H9 (cell line): ENCODE measurements around the gene DAZAP2. TPM values are rescaled to one million over a fixed set of nuclear protein-coding genes. Genes with fewer than 3 reads are reported as not detected.

Source experiments
- DNase-seq: peaks from one replicate; pipeline ENCODE4 v3.0.0-alpha.2; 2017
- H2AFZ ChIP-seq: one replicate; pipeline ENCODE4 v1.6.1; 2013; ENCODE audit warnings: mild to moderate bottlenecking, low read length, control low read depth, moderate library complexity
- H2AK5ac ChIP-seq: 2 replicates; pipeline ENCODE4 v1.6.1; 2013; ENCODE audit warnings: low read length, control low read depth, mixed read lengths; ENCODE audit not compliant: insufficient read length
- H2BK120ac ChIP-seq: one replicate; pipeline ENCODE4 v1.6.1; 2013; ENCODE audit warnings: low read depth, mild to moderate bottlenecking, low read length, control low read depth, inconsistent platforms; ENCODE audit not compliant: poor library complexity, severe bottlenecking
- H2BK12ac ChIP-seq: 2 replicates; pipeline ENCODE4 v1.6.1; 2013; ENCODE audit warnings: low read length, control low read depth, mixed read lengths, low read depth; ENCODE audit not compliant: insufficient read length
- H2BK15ac ChIP-seq: 2 replicates; pipeline ENCODE4 v1.6.1; 2013; ENCODE audit warnings: low read depth, low read length, control low read depth
- H2BK20ac ChIP-seq: one replicate; pipeline ENCODE4 v1.6.1; 2013; ENCODE audit warnings: low read depth, mild to moderate bottlenecking, low read length, control low read depth, inconsistent platforms; ENCODE audit not compliant: poor library complexity, severe bottlenecking
- H2BK5ac ChIP-seq: 2 replicates; pipeline ENCODE4 v1.6.1; 2013; ENCODE audit warnings: low read length, control low read depth, mixed read lengths; ENCODE audit not compliant: insufficient read length
- H3K14ac ChIP-seq: 2 replicates; pipeline ENCODE4 v1.6.1; 2013; ENCODE audit warnings: low read length, control low read depth; ENCODE audit not compliant: insufficient read depth
- H3K18ac ChIP-seq: 2 replicates; pipeline ENCODE4 v1.6.1; 2013; ENCODE audit warnings: low read depth, mild to moderate bottlenecking, mixed read lengths, low read length, control low read depth; ENCODE audit not compliant: insufficient read length
- H3K23ac ChIP-seq: 2 replicates; pipeline ENCODE4 v1.6.1; 2013; ENCODE audit warnings: low read length, control low read depth, mixed read lengths, low read depth; ENCODE audit not compliant: insufficient read length
- H3K23me2 ChIP-seq: 2 replicates; pipeline ENCODE4 v1.6.1; 2013; ENCODE audit warnings: low read depth, mild to moderate bottlenecking, mixed read lengths, low read length, control low read depth; ENCODE audit not compliant: insufficient read length, poor library complexity, severe bottlenecking
- H3K27ac ChIP-seq: 2 replicates; pipeline ENCODE4 v1.5.1; 2013; ENCODE audit warnings: low read length, control low read depth, mixed read lengths, low read depth; ENCODE audit not compliant: insufficient read length
- H3K27me3 ChIP-seq: 2 replicates; pipeline ENCODE4 v1.6.1; 2013; ENCODE audit warnings: low read length, control low read depth, inconsistent platforms; ENCODE audit not compliant: insufficient read depth
- H3K4ac ChIP-seq: 2 replicates; pipeline ENCODE4 v1.6.1; 2013; ENCODE audit warnings: low read depth, mild to moderate bottlenecking, control low read depth, inconsistent platforms, low read length, moderate library complexity
- H3K4me1 ChIP-seq: 2 replicates; pipeline ENCODE4 v1.6.1; 2013; ENCODE audit warnings: low read length, control low read depth, inconsistent platforms; ENCODE audit not compliant: insufficient read depth
- H3K4me2 ChIP-seq: 2 replicates; pipeline ENCODE4 v1.6.1; 2013; ENCODE audit warnings: low read length, control low read depth, mixed read lengths; ENCODE audit not compliant: insufficient read length, insufficient read depth
- H3K56ac ChIP-seq: 2 replicates; pipeline ENCODE4 v1.6.1; 2013; ENCODE audit warnings: low read depth, mild to moderate bottlenecking, mixed read lengths, low read length, control low read depth; ENCODE audit not compliant: insufficient read length
- H3K79me1 ChIP-seq: 2 replicates; pipeline ENCODE4 v1.6.1; 2013; ENCODE audit warnings: low read depth, mild to moderate bottlenecking, moderate library complexity, low read length, control low read depth, inconsistent platforms; ENCODE audit not compliant: insufficient read depth, poor library complexity, severe bottlenecking
- H3K79me2 ChIP-seq: 2 replicates; pipeline ENCODE4 v1.6.1; 2013; ENCODE audit warnings: low read length, control low read depth, inconsistent platforms; ENCODE audit not compliant: insufficient read depth
- H3K9ac ChIP-seq: 2 replicates; pipeline ENCODE4 v1.6.1; 2013; ENCODE audit warnings: low read length, control low read depth, mixed read lengths; ENCODE audit not compliant: insufficient read length; ENCODE audit errors: extremely low read depth
- H3K9me3 ChIP-seq: one replicate; pipeline ENCODE4 v1.6.1; 2013; ENCODE audit warnings: low read depth, low read length, inconsistent platforms; ENCODE audit not compliant: control insufficient read depth
- H3T11ph ChIP-seq: one replicate; pipeline ENCODE4 v1.6.1; 2013; ENCODE audit warnings: mild to moderate bottlenecking, low read length, control low read depth, inconsistent platforms
- H4K20me1 ChIP-seq: one replicate; pipeline ENCODE4 v1.6.1; 2013; ENCODE audit not compliant: control insufficient read depth, insufficient read length, insufficient read depth
- H4K5ac ChIP-seq: 2 replicates; pipeline ENCODE4 v1.6.1; 2013; ENCODE audit warnings: low read depth, mild to moderate bottlenecking, mixed read lengths, low read length, control low read depth; ENCODE audit not compliant: insufficient read length
- H4K8ac ChIP-seq: replicated peaks from 2 replicates; pipeline ENCODE4 v1.6.1; 2013; ENCODE audit warnings: low read length, control low read depth, mixed read lengths, low read depth; ENCODE audit not compliant: insufficient read length
- H4K91ac ChIP-seq: 2 replicates; pipeline ENCODE4 v1.6.1; 2013; ENCODE audit warnings: low read depth, mild to moderate bottlenecking, moderate library complexity, mixed read lengths, low read length, control low read depth; ENCODE audit not compliant: insufficient read length
- H3K27ac Mint-ChIP-seq, 3 experiments: 2 replicates in 2 of 3; 3 replicates in 1 of 3; pipeline ENCODE4 v1.8.0; 2020 to 2021; ENCODE audit warnings: mixed read lengths in 3 of 3, mild to moderate bottlenecking in 1 of 3, moderate library complexity in 1 of 3
- H3K27me3 Mint-ChIP-seq: 2 replicates; pipeline ENCODE4 v1.8.0; 2021; ENCODE audit warnings: low read depth, mild to moderate bottlenecking, moderate library complexity, mixed read lengths
- H3K36me3 Mint-ChIP-seq, 3 experiments: 2 replicates in 2 of 3; 3 replicates in 1 of 3; pipeline ENCODE4 v1.8.0; 2020 to 2021; ENCODE audit warnings: low read depth in 3 of 3, mixed read lengths in 3 of 3; ENCODE audit not compliant: insufficient read depth in 1 of 3
- H3K4me1 Mint-ChIP-seq, 2 experiments: 2 replicates each; pipeline ENCODE4 v1.8.0; 2020; ENCODE audit warnings: mixed read lengths in 2 of 2
- H3K4me3 Mint-ChIP-seq, 2 experiments: 2 replicates in 1 of 2; 3 replicates in 1 of 2; pipeline ENCODE4 v1.8.0; 2020 to 2021; ENCODE audit warnings: mild to moderate bottlenecking in 2 of 2, mixed read lengths in 2 of 2, moderate library complexity in 1 of 2
- H3K9me3 Mint-ChIP-seq, 2 experiments: 2 replicates in 1 of 2; 3 replicates in 1 of 2; pipeline ENCODE4 v1.8.0; 2020; ENCODE audit warnings: mild to moderate bottlenecking in 2 of 2, mixed read lengths in 2 of 2, moderate library complexity in 1 of 2
- WGBS: extraction: QIAGEN DNeasy Blood & Tissue Kit; methylation state at CpG from one replicate; pipeline ENCODE4 v1.1.7; 2013; ENCODE audit warnings: missing lambda C conversion rate, low lambda C conversion rate, mixed read lengths; ENCODE audit not compliant: insufficient read length; ENCODE audit errors: extremely low coverage; 5-methylcytosine and 5-hydroxymethylcytosine counted together
- total RNA-seq: library from RNA; stranded (reverse); gene quantifications from 2 replicates; pipeline ENCODE4 v1.2.1, GENCODE V29; 2021
- TF ChIP-seq, protein P1 (sequence below): fragments of 200-600 bp; sonication (generic); conservative IDR thresholded peaks from 3 replicates; pipeline ENCODE4 v1.8.0; 2021; ENCODE audit warnings: antibody characterized with exemption, mild to moderate bottlenecking

DAZAP2 gene
- total RNA-seq, 1 experiment from 2014 or later = 23.6 TPM

DNA sequence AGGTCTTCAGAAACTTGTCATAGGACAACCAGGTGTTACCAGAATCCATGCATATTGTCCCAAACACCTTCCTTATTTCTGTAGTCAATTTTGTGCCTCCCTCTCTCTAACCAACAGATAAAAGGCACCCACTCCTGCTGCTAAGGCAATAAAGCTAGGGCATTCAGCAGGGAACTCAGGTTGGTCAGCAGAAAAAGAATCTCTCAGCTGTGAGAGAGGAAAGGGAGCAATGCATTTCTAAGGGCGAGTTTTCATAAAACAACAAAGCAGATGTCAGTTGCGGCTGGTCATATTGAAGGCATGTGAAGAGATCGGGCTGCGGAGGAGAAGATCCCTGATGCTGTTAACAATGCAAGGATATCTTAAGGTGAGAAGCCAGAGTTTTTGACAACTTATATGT lies 13.4 kb upstream of the DAZAP2 start:
- no peak overlapping the region for H3K27ac ChIP-seq

More for the DNA sequence above, 13.4 kb upstream of the DAZAP2 start:
- Histone ChIP-seq H2BK12ac (no peak overlapping the region), H3K18ac (no peak overlapping the region), H2BK120ac (no peak overlapping the region), H3K9ac (no peak overlapping the region), H4K20me1 (no peaks in the 10 kb centered on the region), H4K8ac (no peak overlapping the region), H3K23me2 (no peaks in the 10 kb centered on the region), H3K14ac (no peak overlapping the region), H4K5ac (no peak overlapping the region), H3K4ac (no peak overlapping the region), H3K56ac (no peak overlapping the region), H2AFZ (no peak overlapping the region), H3K27me3 (no peaks in the 10 kb centered on the region), H3K4me1 (no peaks in the 10 kb centered on the region), H4K91ac (no peak overlapping the region), H2BK15ac (no peak overlapping the region), H3K79me2 (no peaks in the 10 kb centered on the region), H3T11ph (no peak overlapping the region), H3K9me3 (no peaks in the 10 kb centered on the region), H2AK5ac (no peak overlapping the region), H3K23ac (no peak overlapping the region), H3K79me1 (no peaks in the 10 kb centered on the region), H3K4me2 (no peak overlapping the region), H2BK5ac (no peak overlapping the region), H2BK20ac (no peak overlapping the region)
- TF ChIP-seq, protein P1, sequence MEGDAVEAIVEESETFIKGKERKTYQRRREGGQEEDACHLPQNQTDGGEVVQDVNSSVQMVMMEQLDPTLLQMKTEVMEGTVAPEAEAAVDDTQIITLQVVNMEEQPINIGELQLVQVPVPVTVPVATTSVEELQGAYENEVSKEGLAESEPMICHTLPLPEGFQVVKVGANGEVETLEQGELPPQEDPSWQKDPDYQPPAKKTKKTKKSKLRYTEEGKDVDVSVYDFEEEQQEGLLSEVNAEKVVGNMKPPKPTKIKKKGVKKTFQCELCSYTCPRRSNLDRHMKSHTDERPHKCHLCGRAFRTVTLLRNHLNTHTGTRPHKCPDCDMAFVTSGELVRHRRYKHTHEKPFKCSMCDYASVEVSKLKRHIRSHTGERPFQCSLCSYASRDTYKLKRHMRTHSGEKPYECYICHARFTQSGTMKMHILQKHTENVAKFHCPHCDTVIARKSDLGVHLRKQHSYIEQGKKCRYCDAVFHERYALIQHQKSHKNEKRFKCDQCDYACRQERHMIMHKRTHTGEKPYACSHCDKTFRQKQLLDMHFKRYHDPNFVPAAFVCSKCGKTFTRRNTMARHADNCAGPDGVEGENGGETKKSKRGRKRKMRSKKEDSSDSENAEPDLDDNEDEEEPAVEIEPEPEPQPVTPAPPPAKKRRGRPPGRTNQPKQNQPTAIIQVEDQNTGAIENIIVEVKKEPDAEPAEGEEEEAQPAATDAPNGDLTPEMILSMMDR = no peak
- H3K9me3 Mint-ChIP-seq = no peaks in the 10 kb centered on the region
- no peak overlapping the region for H3K4me3 Mint-ChIP-seq
- no CpG with 5 or more reads among the region's 4 CpGs for WGBS
- DNase-seq = no peak
- no peaks in the 10 kb centered on the region for H3K27me3 Mint-ChIP-seq
- H3K36me3 Mint-ChIP-seq = peaks cover 0 to 7% (median 2%) of the 10 kb centered on the region in 3 experiments; a peak in 4 of 7 replicates
- 0 out of 4 replicates have a peak, but pooled peaks cover 0 to 2% of the 10 kb centered on the region in 2 experiments for H3K4me1 Mint-ChIP-seq
- H3K27ac Mint-ChIP-seq = peak overlapping the region in 1 of 3 experiments; percentile 67; a peak in 2 of 7 replicates
